ENCODE results near the gene ATF7.

The ATF7 gene

DNA sequence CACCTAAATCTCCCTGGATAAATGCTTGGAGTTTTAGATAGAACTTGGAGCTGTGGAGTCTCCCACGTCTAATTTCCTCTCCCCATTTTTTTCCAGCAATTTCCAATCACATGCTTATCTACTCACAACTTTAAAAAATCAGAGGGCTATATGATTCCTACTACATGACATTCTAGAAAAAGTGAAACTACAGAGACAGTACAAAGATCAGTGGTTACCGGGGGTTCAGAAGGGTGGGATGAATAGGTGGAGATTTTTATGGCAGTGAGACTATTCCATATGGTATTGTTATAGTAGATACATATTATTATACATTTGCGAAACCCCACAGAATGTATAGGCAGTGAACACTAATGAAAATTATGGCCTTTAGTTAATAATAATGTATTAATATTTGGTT, 35.5 kb downstream of the ATF7 start:
- no peaks in the 10 kb centered on the region for H3K27me3 ChIP-seq
- TF ChIP-seq, protein P1, sequence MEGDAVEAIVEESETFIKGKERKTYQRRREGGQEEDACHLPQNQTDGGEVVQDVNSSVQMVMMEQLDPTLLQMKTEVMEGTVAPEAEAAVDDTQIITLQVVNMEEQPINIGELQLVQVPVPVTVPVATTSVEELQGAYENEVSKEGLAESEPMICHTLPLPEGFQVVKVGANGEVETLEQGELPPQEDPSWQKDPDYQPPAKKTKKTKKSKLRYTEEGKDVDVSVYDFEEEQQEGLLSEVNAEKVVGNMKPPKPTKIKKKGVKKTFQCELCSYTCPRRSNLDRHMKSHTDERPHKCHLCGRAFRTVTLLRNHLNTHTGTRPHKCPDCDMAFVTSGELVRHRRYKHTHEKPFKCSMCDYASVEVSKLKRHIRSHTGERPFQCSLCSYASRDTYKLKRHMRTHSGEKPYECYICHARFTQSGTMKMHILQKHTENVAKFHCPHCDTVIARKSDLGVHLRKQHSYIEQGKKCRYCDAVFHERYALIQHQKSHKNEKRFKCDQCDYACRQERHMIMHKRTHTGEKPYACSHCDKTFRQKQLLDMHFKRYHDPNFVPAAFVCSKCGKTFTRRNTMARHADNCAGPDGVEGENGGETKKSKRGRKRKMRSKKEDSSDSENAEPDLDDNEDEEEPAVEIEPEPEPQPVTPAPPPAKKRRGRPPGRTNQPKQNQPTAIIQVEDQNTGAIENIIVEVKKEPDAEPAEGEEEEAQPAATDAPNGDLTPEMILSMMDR (IDR thresholded peaks at IDR 0.05), result no peak
- no peak overlapping the region for H3K27ac ChIP-seq
- H3K36me3 ChIP-seq, result no peaks in the 10 kb centered on the region
- H3K4me3 ChIP-seq (ENCODE audit: low read depth in 1 of 2, low read length in 1 of 2), result no peak overlapping the region
- H3K4me1 ChIP-seq (ENCODE audit: control insufficient read depth in 1 of 2, insufficient read depth in 1 of 2, low read depth in 1 of 2, low read length in 1 of 2), result no peaks in the 10 kb centered on the region
- H3K9me3 ChIP-seq, result no peaks in the 10 kb centered on the region

DNA sequence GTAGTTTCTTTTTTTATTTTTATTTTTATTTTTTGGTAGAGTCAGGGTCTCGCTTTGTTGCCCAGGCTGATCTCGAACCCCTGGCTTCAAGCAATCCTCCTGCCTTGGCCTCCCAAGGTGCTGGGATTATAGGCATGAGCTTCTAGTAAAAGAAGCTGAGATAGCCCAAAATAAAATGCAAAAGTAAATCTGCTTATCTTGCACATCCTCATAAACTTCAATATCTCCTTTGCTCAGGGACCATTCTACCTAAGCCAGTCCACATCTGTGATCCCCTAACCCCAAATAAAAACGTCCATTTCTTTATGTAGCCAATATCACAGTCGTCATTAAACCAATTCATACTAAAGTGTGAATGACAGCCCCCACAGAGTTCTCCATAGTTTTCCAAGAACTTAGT, 36.3 kb downstream of the ATF7 start:
- no peak overlapping the region for H3K27ac ChIP-seq
- H3K4me3 ChIP-seq (ENCODE audit: low read depth in 1 of 2, low read length in 1 of 2), result no peak overlapping the region
- H3K27me3 ChIP-seq, result no peaks in the 10 kb centered on the region
- TF ChIP-seq, protein P1 (IDR thresholded peaks at IDR 0.05), result no peak
- no peaks in the 10 kb centered on the region for H3K36me3 ChIP-seq
- no peaks in the 10 kb centered on the region for H3K9me3 ChIP-seq
- H3K4me1 ChIP-seq (ENCODE audit: control insufficient read depth in 1 of 2, insufficient read depth in 1 of 2, low read depth in 1 of 2, low read length in 1 of 2), result no peaks in the 10 kb centered on the region

GRCh38 chr12:53589423-53589822, 36.8 kb downstream of the ATF7 start:
- Histone ChIP-seq H3K4me3 (ENCODE audit: low read depth in 1 of 2, low read length in 1 of 2) (no peak overlapping the region), H3K36me3 (no peaks in the 10 kb centered on the region), H3K27me3 (no peaks in the 10 kb centered on the region), H3K4me1 (ENCODE audit: control insufficient read depth in 1 of 2, insufficient read depth in 1 of 2, low read depth in 1 of 2, low read length in 1 of 2) (no peaks in the 10 kb centered on the region), H3K27ac (no peak overlapping the region), H3K9me3 (no peaks in the 10 kb centered on the region)
- TF ChIP-seq, protein P1 (IDR thresholded peaks at IDR 0.05), result no peak

DNA sequence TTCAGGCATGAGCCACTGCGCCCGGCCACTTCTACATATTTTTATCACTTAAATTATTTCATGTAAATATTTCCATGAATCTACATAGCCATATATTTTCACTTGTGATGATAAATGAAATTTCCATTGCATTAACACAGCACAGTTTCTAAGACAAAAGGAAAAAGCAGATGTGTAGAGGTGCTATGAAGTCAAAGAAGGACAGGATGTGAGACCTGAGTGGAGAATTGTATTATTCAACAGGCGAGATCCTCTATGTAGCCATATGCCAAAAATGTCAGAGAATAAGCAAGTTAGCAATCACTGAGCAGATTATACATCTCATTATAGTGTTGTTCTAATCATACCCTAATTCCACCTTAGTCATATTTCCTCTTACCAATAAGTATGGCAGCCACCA, 38.1 kb downstream of the ATF7 start:
- Histone ChIP-seq H3K27ac (no peak overlapping the region), H3K27me3 (no peaks in the 10 kb centered on the region), H3K4me1 (ENCODE audit: control insufficient read depth in 1 of 2, insufficient read depth in 1 of 2, low read depth in 1 of 2, low read length in 1 of 2) (no peaks in the 10 kb centered on the region), H3K4me3 (ENCODE audit: low read depth in 1 of 2, low read length in 1 of 2) (no peak overlapping the region), H3K36me3 (no peaks in the 10 kb centered on the region), H3K9me3 (no peaks in the 10 kb centered on the region)
- TF ChIP-seq, protein P1 (IDR thresholded peaks at IDR 0.05), result no peak

GRCh38 chr12:53586745-53587144, 39.4 kb downstream of the ATF7 start:
- H3K36me3 ChIP-seq, result no peaks in the 10 kb centered on the region
- no peak overlapping the region for H3K4me3 ChIP-seq (ENCODE audit: low read depth in 1 of 2, low read length in 1 of 2)
- no peaks in the 10 kb centered on the region for H3K4me1 ChIP-seq (ENCODE audit: control insufficient read depth in 1 of 2, insufficient read depth in 1 of 2, low read depth in 1 of 2, low read length in 1 of 2)
- H3K27ac ChIP-seq, result no peak overlapping the region
- no peaks in the 10 kb centered on the region for H3K27me3 ChIP-seq
- no peaks in the 10 kb centered on the region for H3K9me3 ChIP-seq
- TF ChIP-seq, protein P1 (IDR thresholded peaks at IDR 0.05), result no peak
